Measurements from ENCODE around the gene RC3H1. TPM values are rescaled to one million over a fixed set of nuclear protein-coding genes. Genes with fewer than 3 reads are reported as not detected.

RC3H1 gene
- total and polyA plus RNA-seq, 2 donors = 3.7 to 43.3 TPM

DNA sequence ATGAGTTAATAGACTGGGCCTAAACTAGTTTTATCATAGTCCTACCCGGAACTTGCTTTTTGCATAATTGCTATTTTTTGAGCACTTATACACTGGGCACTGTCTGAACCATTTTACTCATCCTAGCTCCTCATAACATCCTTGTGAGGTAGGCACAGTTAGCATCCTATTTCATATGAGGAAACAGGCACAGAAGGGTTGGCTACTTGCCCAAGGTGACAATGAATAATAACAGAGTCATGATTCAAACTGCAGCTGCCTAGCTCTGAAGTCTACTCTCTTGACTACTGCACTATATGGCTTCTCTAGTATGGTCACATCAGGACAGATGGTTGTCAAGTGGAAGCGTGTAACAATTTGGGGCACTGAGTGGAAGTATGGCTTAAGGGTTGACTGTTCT lies 18.2 kb upstream of the RC3H1 start:
- 76% methylated on average over 2 of the region's 2 CpGs for WGBS
- Histone ChIP-seq H3K4me3 (ENCODE audit: low read depth, low read length) (no peak overlapping the region), H3K36me3 (ENCODE audit: insufficient read depth) (no peaks in the 10 kb centered on the region), H3K27ac (ENCODE audit: low read depth) (no peak overlapping the region), H3K4me1 (ENCODE audit: insufficient read depth) (no peaks in the 10 kb centered on the region)
- no peak for DNase-seq (ENCODE audit: extremely low spot score)

DNA sequence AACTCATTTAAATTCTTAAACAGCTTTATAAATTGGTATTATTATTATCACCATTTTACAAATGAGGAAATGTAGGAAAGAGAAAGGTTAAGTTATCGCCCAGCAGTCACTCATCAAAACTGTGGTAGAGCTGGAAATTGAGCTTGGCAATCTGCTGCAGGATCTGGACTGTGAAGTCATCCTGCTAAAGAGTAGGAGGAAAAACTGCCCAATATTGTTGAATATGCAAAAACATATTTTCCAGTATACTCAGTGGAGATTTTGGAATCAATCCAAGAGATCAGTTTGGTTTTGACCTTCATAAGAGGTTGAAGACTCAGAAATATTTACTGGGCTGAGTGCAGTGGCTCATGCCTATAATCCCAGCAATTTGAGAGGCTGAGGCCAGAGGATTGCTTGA lies 16.9 kb upstream of the RC3H1 start:
- WGBS = 88% methylated on average over 1 of the region's 1 CpG
- H3K27ac ChIP-seq (ENCODE audit: low read depth) = no peak overlapping the region
- no peak for DNase-seq (ENCODE audit: extremely low spot score)

DNA sequence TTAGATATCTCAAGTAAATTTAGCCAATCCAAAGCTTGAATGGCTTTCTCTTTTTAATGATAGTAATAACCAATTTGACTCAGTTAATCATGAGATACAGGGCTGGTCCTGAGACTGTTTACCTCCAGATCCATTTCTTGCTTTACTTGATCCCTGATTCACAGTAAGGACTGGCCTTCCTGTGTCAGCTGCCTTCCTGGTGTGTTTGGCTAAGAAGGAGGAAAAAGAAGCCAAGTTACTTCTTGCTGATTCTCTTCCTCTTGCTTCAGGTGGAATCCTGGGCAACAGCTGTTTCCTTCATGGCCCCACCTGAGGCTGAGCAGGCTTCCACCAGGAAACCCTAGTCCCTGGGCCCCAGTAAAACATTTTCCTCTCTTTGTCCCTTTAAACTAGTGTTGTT lies 14.6 kb upstream of the RC3H1 start:
- Histone ChIP-seq H3K36me3 (ENCODE audit: insufficient read depth) (no peaks in the 10 kb centered on the region), H3K4me1 (ENCODE audit: insufficient read depth) (no peaks in the 10 kb centered on the region), H3K27ac (ENCODE audit: low read depth) (no peak overlapping the region), H3K4me3 (ENCODE audit: low read depth, low read length) (no peak overlapping the region)
- DNase-seq (ENCODE audit: extremely low spot score) = no peak

More for the DNA sequence above, 16.9 kb upstream of the RC3H1 start:
- H3K4me1 ChIP-seq (ENCODE audit: insufficient read depth) = no peaks in the 10 kb centered on the region
- H3K36me3 ChIP-seq (ENCODE audit: insufficient read depth) = no peaks in the 10 kb centered on the region
- H3K4me3 ChIP-seq (ENCODE audit: low read depth, low read length) = no peak overlapping the region

DNA sequence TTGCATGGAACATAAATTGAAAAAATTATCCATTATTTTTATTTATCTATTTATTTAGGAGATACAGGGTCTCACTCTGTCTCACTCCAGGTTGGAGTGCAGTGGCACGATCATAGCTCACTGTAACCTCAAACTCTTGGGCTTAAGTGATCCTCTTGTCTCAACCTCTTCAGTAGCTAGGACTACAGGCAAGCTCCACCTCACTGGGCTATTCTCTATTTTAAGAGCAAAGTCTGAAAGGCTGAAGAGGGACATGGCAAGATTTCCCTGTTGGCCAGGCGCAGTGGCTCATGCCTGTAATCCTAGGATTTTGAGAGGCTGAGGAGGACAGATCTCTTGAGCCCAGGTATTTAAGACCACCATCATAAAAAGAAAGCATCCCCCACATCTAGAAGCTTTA lies 14.0 kb upstream of the RC3H1 start:
- H3K36me3 ChIP-seq (ENCODE audit: insufficient read depth) = no peaks in the 10 kb centered on the region
- H3K27ac ChIP-seq (ENCODE audit: low read depth) = no peak overlapping the region
- no peak for DNase-seq (ENCODE audit: extremely low spot score)
- no peak overlapping the region for H3K4me3 ChIP-seq (ENCODE audit: low read depth, low read length)
- no peaks in the 10 kb centered on the region for H3K4me1 ChIP-seq (ENCODE audit: insufficient read depth)
- WGBS = 92% methylated on average over 2 of the region's 2 CpGs

DNA sequence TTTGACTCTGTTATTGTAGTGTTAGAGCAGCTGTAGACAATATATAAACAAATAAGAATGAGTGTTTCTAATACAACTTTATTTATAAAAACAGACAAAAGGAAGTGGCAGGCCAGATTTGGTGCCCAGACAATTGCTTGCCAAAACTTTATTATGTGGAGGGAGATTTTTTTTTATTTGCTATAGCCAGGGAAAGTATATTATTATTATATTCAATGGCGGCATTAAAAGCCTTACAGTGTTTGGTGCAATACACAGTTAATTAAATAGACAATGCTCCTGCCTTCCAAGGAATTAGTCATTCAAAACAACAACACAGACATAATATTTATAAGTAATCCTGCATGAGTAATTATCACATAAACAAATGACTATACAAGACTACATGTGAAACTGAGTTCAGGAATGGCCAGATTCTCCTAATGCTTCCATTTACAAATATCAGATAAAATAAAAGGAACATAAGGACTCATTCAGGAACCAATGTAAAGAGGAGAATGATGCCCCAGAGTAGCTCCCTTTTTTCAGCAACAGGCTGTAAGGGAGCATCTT lies 10.6 kb upstream of the RC3H1 start:
- Histone ChIP-seq H3K36me3 (ENCODE audit: insufficient read depth) (no peaks in the 10 kb centered on the region), H3K4me3 (ENCODE audit: low read depth, low read length) (no peak overlapping the region)
- 73% methylated on average over 1 of the region's 1 CpG for WGBS

DNA sequence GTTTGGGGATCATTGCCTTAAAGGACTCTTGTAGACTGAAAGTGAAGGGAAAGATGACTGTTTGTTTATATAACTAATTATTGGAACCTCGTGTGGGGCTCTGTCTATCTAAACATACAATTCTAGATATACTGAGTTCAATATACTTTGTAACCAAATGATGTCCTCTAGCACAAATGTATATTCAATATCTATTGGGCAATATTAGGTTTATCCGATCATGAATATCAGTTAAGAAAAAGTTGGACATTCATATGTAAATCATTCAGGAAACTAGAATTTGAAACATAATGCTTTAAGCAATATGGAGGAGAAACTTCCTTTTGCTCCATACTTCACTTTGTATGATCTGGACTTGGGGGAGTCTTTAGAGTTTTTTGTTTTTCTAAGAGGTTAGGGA lies 8.9 kb upstream of the RC3H1 start:
- 67% methylated on average over 2 of the region's 2 CpGs for WGBS
- DNase-seq (ENCODE audit: extremely low spot score) = no peak
- H3K4me1 ChIP-seq (ENCODE audit: insufficient read depth) = no peaks in the 10 kb centered on the region
- H3K4me3 ChIP-seq (ENCODE audit: low read depth, low read length) = no peak overlapping the region
- H3K36me3 ChIP-seq (ENCODE audit: insufficient read depth) = no peaks in the 10 kb centered on the region
- H3K27ac ChIP-seq (ENCODE audit: low read depth) = no peak overlapping the region

More for the DNA sequence above, 10.6 kb upstream of the RC3H1 start:
- Histone ChIP-seq H3K27ac (ENCODE audit: low read depth) (no peak overlapping the region), H3K4me1 (ENCODE audit: insufficient read depth) (no peaks in the 10 kb centered on the region)
- DNase-seq (ENCODE audit: extremely low spot score) = no peak

DNA sequence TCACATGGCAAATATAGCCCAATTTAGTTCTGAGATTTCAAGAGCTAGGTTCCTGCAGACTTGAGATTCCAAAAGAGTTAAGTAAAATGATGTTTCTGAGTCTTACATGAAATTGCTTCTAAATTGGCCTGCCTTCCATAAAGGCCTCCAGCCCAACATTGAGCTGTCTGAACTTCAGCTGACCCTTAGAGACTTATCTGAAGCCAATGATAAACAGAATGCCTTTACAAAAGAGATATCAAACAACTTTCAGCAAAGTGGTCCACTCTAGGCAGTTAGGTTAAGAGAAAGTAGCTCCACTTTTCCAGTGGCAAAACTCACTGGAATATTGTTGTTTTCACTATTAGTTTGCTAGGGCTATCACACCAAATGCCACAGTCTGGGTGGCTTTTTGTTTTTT lies 6.3 kb upstream of the RC3H1 start:
- no peak overlapping the region for H3K4me3 ChIP-seq (ENCODE audit: low read depth, low read length)
- H3K36me3 ChIP-seq (ENCODE audit: insufficient read depth) = no peaks in the 10 kb centered on the region
- no peaks in the 10 kb centered on the region for H3K4me1 ChIP-seq (ENCODE audit: insufficient read depth)
- no peak overlapping the region for H3K27ac ChIP-seq (ENCODE audit: low read depth)
- no peak for DNase-seq (ENCODE audit: extremely low spot score)

DNA sequence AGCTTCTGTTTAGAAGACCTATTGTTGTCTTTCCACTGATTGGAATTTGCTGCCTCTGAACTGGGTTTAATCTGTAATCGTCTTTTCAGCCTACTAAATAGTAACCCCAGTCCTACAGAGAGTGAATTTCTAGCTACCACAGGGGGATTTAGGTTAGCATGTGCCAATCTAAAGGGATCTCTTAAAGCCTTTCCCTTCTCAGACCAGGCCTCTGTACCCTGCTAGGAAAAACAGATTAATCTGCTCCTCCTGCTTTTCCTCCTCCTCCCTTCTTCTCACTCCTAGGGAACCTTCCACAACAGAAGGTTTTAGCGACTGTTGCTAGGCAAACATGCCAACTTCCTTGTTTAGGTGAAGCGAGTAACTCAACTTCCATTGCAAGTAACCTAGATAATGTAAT lies 1.3 kb upstream of the RC3H1 start:
- no peaks in the 10 kb centered on the region for H3K36me3 ChIP-seq (ENCODE audit: insufficient read depth)
- peak; percentile 48 for DNase-seq (ENCODE audit: extremely low spot score)
- WGBS = 38% methylated on average over 3 of the region's 3 CpGs
- no peak overlapping the region for H3K4me3 ChIP-seq (ENCODE audit: low read depth, low read length)
- H3K27ac ChIP-seq (ENCODE audit: low read depth) = peak overlapping the region; percentile 47
- H3K4me1 ChIP-seq (ENCODE audit: insufficient read depth) = no peaks in the 10 kb centered on the region

DNA sequence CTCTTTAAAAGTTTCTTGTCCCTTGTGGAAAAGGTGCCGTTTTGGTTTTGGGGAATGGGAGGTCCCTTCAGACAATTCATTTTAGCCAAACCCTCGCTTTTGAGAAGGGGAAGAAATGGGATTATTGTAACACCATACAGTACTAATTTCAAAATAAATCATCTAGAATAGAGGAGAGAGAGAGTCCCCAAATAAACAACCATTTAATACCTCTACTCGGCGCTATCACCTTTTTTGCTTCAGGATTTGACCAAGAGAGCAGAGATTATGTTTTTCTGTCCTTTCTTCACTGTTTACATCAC lies 770 bp upstream of the RC3H1 start:
- H3K27ac ChIP-seq (ENCODE audit: low read depth) = peak overlapping the region; percentile 97
- WGBS = 47% methylated on average over 4 of the region's 4 CpGs
- H3K4me3 ChIP-seq (ENCODE audit: low read depth, low read length) = no peak overlapping the region
- H3K4me1 ChIP-seq (ENCODE audit: insufficient read depth) = no peaks in the 10 kb centered on the region
- DNase-seq (ENCODE audit: extremely low spot score) = no peak
- H3K36me3 ChIP-seq (ENCODE audit: insufficient read depth) = no peaks in the 10 kb centered on the region

DNA sequence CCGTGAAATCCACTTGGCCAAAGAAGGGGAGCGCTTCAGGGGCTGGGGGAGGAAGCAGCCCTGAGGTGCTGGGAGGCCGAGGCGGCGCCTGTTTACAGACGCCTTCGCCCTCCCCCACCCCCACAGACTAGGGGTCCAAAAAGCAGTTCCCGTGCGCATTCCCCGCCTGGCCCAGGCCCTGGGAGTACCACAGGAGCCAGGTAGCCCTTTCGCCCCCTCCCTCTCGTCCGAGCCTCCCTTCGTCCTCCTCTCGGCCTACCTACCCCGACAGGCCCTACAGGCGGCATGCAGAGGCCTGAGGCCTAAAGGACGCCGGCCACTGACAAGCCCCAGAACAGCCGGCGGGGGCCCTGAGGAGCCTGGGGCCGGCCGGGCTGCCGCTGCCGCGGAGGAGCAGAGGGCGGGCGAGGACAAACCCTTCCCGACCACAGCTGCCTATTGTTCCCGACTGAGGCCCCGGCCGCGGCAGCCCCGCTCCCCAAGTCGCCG lies 522 bp downstream of the RC3H1 start:
- H3K4me3 ChIP-seq (ENCODE audit: low read depth, low read length) = peak overlapping the region; percentile 94
- no peaks in the 10 kb centered on the region for H3K4me1 ChIP-seq (ENCODE audit: insufficient read depth)
- DNase-seq (ENCODE audit: extremely low spot score) = no peak
- peak overlapping the region; percentile 94 for H3K27ac ChIP-seq (ENCODE audit: low read depth)
- WGBS = under 1% methylated on average over 36 of the region's 36 CpGs
- no peaks in the 10 kb centered on the region for H3K36me3 ChIP-seq (ENCODE audit: insufficient read depth)

DNA sequence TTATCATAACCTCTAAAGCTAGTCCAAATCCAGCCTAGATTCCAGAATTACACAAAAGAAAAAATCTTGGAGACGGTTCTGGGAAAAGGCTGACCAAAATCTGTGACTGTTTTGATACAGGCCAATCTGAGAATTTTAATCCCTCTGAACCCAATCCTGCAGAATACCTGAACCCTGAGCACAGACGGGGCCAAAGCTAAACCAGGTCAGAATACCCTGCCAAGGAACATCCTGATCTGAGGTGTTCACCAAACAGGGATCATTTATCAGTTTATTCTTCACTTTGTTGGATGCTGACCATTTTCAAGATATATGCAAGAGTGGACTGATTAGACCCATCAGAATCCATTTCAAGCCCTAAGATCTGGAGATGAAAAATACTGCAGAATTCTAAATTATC lies 3.6 kb downstream of the RC3H1 start:
- Histone ChIP-seq H3K27ac (ENCODE audit: low read depth) (no peak overlapping the region), H3K4me3 (ENCODE audit: low read depth, low read length) (no peak overlapping the region), H3K36me3 (ENCODE audit: insufficient read depth) (no peaks in the 10 kb centered on the region), H3K4me1 (ENCODE audit: insufficient read depth) (no peaks in the 10 kb centered on the region)
- DNase-seq (ENCODE audit: extremely low spot score) = no peak
- WGBS = 29% methylated on average over 2 of the region's 2 CpGs

DNA sequence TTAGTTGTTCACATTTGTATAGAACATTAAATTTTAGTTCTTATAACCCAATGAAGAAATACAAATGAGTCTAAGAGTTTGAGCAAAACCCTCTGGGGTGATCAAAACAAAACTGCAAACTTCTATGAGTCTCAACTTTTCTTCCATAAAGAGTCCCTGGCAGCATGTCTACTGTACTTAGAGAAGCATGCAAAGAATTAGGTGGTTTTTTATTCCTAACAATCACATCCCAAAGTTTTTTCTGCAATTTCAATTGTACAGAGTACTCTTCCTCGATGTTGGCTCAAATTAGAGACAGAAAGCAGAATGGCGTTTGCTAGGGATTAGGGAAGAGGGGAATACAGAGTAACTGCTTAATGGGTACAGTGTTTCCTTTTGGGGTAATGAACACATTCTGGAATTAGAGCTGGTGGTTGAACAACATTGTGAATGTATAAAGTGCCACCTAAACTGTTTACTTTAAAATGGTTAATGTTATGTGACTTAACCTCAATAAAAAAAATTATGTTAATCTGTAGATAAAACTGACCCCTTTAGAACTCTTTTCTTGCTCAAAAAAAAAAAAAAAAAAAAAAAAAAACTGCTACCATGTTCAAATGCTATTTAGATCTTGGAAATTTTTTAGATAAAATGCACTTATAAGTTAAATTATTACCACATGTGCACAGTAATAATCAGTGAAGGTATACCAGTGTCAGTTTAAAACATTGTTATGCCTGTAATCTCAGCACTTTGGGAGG lies 4.8 kb downstream of the RC3H1 start:
- H3K4me3 ChIP-seq (ENCODE audit: low read depth, low read length) = no peak overlapping the region
- H3K36me3 ChIP-seq (ENCODE audit: insufficient read depth) = no peaks in the 10 kb centered on the region
- no peaks in the 10 kb centered on the region for H3K4me1 ChIP-seq (ENCODE audit: insufficient read depth)
- DNase-seq (ENCODE audit: extremely low spot score) = no peak
- H3K27ac ChIP-seq (ENCODE audit: low read depth) = no peak overlapping the region
- 17% methylated on average over 2 of the region's 2 CpGs for WGBS

DNA sequence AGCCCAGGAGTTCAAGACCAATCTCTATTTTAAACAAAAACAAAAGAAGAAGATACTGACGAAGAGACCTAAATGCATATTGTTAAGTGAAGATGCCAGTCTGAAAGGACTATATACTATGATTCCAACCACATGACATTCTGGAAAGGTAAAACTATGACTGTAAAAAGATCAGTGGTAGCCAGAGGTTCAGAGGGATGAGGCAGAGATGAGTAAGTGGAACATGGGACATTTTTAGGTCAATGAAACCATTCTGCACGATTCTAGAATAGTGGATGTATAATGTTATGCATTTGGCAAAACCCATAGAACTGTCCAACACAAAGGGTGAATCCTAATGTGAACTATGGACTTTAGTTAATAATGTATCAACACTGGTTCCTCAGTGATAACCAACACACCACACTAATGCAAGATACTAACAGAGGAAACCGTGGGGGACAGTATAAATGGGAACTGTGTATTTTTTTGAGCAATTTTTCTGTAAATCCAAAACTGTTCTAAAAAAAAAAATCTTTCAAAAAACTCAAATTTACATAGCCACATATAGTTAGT lies 8.2 kb downstream of the RC3H1 start:
- no peak overlapping the region for H3K4me3 ChIP-seq (ENCODE audit: low read depth, low read length)
- 79% methylated on average over 3 of the region's 3 CpGs for WGBS
- no peaks in the 10 kb centered on the region for H3K36me3 ChIP-seq (ENCODE audit: insufficient read depth)
- no peak overlapping the region for H3K27ac ChIP-seq (ENCODE audit: low read depth)
- H3K4me1 ChIP-seq (ENCODE audit: insufficient read depth) = peaks cover 1% of the 10 kb centered on the region
- DNase-seq (ENCODE audit: extremely low spot score) = no peak

DNA sequence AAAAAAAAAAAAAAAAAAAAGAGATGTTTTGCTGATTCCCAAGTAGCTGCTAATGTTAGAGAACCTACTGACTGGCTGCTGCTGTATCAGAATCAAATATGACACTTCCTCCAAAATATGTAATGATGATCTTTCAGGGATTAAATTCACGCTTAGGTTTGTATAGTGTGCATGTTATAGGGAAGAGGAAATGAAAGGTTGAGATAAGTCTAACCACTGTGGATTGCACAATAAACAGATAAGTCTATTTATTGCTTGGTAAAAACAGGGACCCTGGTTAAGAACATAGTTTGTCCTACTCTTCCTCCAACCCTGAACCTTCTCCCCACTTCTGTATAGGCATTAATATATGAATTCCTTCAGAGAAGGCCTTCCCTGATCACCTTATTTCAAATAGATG lies 13.2 kb downstream of the RC3H1 start:
- H3K4me1 ChIP-seq (ENCODE audit: insufficient read depth) = peaks cover 1% of the 10 kb centered on the region

More for the DNA sequence above, 13.2 kb downstream of the RC3H1 start:
- H3K27ac ChIP-seq (ENCODE audit: low read depth) = no peak overlapping the region
- 66% methylated on average over 1 of the region's 1 CpG for WGBS
- no peak for DNase-seq (ENCODE audit: extremely low spot score)
- H3K4me3 ChIP-seq (ENCODE audit: low read depth, low read length) = no peak overlapping the region
- no peaks in the 10 kb centered on the region for H3K36me3 ChIP-seq (ENCODE audit: insufficient read depth)
